NB4 (cell line): ENCODE data around the gene INSYN1.

Experiments used
- CTCF ChIP-seq: IDR thresholded peaks from one replicate; pipeline ENCODE4 v1.5.1; 2012; ENCODE audit warnings: low read depth, low read length
- MAX ChIP-seq: IDR thresholded peaks from 2 replicates; pipeline ENCODE4 v1.6.1; 2011; ENCODE audit warnings: low read depth, low read length
- POLR2A ChIP-seq: IDR thresholded peaks from 2 replicates; pipeline ENCODE4 v1.6.1; 2011; ENCODE audit warnings: mild to moderate bottlenecking; ENCODE audit not compliant: insufficient read length; ENCODE audit errors: extremely low read depth

- no peak for TF ChIP-seq CTCF
- TF ChIP-seq MAX = no peak
- no peak for TF ChIP-seq POLR2A
Observed at GRCh38 chr15:73787621-73788020, 34.5 kb upstream of the INSYN1 start.
